Stimulated activated effector memory CD8-positive, alpha-beta T cell treated with anti-CD3 and anti-CD28 coated beads, Interleukin-12 subunit alpha, Interleukin-12 subunit beta, amount 100 ng/mL, for 72 hours (primary cell): ENCODE results near the gene ZNF580.

Experiments
- ATAC-seq: fragments of 150-1000 bp; cut with Tn5 transposase; 2 replicates; pipeline ENCODE4 v1.10.0; 2021
- DNase-seq, 2 donors: peaks; one replicate each; pipeline ENCODE4 v3.0.0; 2021 to 2022; ENCODE audit warnings: low spot score in 2 of 2
- H3K27ac Mint-ChIP-seq: one replicate; pipeline ENCODE4 v1.8.0; 2022; ENCODE audit warnings: mild to moderate bottlenecking, mixed read lengths
- H3K36me3 Mint-ChIP-seq: one replicate; pipeline ENCODE4 v1.8.0; 2022; ENCODE audit warnings: mild to moderate bottlenecking, mixed read lengths
- H3K4me1 Mint-ChIP-seq: one replicate; pipeline ENCODE4 v1.8.0; 2022; ENCODE audit warnings: mixed read lengths
- H3K4me3 Mint-ChIP-seq: one replicate; pipeline ENCODE4 v1.8.0; 2022; ENCODE audit warnings: mild to moderate bottlenecking, mixed read lengths
- H3K9me3 Mint-ChIP-seq: one replicate; pipeline ENCODE4 v1.8.0; 2022; ENCODE audit warnings: mixed read lengths

Gene ZNF580

DNA sequence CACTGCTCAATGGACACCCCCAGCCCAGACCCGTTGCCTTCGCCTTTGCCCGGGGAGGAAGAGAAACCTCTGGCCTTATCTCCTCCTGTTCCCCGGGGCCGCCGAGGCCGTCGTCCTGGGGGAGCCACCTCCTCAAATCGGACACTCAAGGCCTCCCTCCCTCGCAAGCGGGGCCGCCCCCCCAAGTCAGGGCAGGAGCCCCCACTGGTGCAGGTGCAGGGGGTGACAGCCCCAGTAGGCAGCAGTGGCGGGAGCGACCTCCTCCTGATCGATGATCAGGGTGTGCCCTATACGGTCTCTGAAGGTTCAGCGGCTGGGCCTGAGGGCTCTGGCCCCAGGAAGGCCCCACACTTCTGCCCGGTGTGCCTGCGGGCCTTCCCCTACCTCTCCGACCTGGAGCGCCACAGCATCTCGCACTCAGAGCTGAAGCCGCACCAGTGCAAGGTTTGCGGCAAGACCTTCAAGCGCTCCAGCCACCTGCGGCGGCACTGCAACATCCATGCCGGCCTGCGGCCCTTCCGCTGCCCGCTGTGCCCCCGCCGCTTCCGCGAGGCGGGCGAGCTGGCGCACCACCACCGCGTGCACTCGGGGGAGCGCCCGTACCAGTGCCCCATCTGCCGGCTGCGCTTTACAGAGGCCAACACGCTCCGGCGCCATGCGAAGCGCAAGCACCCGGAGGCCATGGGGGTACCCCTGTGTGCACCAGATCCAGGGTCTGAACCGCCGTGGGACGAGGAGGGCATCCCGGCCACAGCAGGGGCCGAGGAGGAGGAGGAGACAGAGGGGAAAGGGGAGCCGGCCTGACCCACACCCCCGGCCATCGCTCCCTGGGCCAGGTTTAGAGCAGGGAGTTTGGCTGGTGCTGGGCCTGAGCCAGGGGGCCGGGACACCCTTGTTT is 38.4 kb upstream of the ZNF580 start:
- Mint-ChIP-seq H3K4me3 (peak overlapping the region; percentile 88), H3K27ac (no peak overlapping the region), H3K4me1 (peaks cover 54% of the 10 kb centered on the region), H3K9me3 (no peaks in the 10 kb centered on the region), H3K36me3 (peaks cover 59% of the 10 kb centered on the region)
- ATAC-seq (no peak), DNase-seq (no peak)

DNA sequence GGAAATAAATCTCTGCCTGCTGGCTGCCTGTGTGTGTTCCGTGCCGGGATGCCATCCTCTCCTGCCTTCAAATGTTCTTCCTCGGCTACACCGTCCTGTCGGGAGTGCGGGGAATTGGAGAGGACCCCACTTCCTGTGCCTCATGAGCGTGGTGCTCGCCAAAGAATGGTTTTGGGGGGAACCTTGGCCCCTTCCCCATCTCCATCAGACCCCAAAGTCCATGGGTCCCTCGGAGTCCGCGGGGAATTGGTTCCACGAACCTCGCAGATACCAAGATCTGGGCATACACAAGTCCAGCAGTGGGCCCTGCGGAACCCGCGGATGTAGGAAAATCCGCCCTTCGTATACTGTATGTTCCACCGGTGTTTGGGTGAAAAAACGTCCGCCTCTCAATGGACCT is 37.7 kb upstream of the ZNF580 start:
- ATAC-seq (no peak), DNase-seq (no peak)
- Mint-ChIP-seq H3K4me3 (peak overlapping the region; percentile 91), H3K27ac (peak overlapping the region; percentile 94), H3K4me1 (peaks cover 61% of the 10 kb centered on the region), H3K9me3 (no peaks in the 10 kb centered on the region), H3K36me3 (peaks cover 60% of the 10 kb centered on the region)

DNA sequence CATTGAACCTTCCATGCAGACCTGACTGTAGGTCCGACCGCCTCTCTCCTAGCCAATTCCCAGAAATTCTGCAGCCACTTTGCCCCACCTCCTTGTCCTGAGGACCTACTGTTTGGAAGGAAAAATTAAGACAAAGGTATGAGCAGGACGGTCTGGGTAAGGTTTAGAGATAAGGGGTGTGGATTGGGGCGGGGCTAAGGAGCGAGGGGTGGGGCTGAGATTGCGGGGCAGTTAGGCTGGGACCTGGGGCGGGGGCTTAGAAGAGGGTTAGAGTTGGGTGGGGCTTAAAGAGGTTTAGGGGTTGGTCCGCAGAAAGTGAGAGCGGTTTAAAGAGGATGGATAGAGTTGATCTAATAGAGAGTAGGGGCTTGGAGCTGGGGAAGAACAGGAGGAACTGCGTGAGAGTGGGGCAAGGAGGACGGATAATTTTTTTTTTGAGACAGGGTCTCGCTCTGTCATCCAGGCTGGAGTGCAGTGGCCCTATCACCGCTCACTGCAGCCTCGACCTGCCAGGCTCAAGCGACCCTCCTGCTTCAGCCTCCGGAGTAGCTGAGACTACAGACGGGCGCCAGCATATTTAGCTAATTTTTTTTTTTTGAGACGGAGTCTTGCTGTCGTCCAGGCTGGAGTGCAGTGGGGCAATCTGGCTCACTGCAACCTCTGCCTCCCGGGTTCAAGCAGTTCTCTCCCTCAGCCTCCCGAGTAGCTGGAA is 37.1 kb upstream of the ZNF580 start:
- Mint-ChIP-seq H3K4me1 (peaks cover 63% of the 10 kb centered on the region), H3K27ac (peak overlapping the region; percentile 94), H3K36me3 (peaks cover 55% of the 10 kb centered on the region), H3K9me3 (no peaks in the 10 kb centered on the region), H3K4me3 (peak overlapping the region; percentile 91)
- DNase-seq (no peak), ATAC-seq (no peak)

DNA sequence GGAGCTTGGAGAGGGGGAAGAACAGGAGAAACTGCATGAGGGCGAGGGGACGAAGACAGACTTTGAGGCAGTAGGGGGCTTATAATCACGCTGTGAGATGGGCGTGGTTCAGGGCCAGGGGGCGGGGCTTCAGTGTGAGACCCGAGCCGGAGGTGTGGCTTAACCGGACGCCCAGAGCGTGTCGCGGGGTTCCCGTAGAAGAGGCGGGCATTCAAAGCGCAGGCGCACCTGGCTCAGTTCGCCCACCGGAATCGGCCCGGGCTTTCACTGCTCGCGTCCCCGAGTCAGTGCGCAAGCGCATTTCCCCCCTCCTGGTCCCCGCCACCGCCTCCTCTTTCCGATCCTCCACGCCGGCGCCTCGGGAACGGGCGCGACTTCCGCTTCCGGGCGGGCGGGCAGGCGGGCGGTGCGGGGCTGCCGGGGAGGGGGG is 35.6 kb upstream of the ZNF580 start:
- H3K9me3 Mint-ChIP-seq = no peaks in the 10 kb centered on the region
- peak; percentile 84 for ATAC-seq
- peaks cover 69% of the 10 kb centered on the region for H3K4me1 Mint-ChIP-seq
- DNase-seq = peak; percentile 98 to 99
- peaks cover 51% of the 10 kb centered on the region for H3K36me3 Mint-ChIP-seq
- peak overlapping the region; percentile 94 for H3K27ac Mint-ChIP-seq
- H3K4me3 Mint-ChIP-seq = peak overlapping the region; percentile 91

DNA sequence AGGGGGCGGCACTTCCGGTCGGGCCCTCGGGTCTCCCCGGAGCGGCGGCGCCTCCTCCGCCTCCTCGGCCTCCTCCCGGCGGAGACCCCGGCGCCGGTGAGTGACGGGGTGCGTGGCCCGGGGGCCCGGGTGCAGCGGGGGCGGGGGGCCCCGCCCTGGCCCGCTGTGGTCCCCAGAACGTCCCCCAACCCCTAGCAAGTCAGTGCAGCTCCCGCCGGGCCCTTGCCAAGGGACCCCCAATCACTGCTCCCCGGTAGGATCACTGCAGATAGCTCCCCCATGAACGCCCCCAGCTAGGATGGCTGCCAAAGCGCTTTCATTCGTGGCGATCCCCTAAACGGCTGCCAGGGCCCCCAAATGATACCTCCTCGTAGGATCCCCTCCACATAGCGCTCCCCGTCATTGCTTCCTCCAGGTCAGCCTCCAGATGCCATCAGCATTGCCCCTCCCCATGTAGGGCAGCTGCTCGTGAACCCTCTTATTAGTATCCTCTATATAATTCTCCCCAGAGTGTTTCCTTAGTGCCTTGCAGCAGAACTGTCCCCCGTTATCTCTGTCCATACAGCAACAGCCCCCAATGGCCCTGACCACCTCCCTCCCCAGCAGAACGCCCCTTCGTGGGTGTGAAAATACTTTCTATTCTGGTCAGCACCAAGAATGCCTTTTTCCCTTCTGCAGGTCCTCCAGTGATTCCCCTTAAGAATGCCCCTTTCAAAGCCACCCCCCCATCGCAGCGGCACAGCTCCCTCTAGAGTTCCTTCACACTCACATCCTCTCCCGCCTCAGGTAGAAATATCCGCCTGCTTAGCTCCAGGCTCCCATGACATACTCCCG is 34.9 kb upstream of the ZNF580 start, which contains the start of gene ZNF865:
ZNF865 (plus strand) TSS at position 11 of the 834 bp plus-strand sequence. CDS start 7,972 bp downstream, outside the sequence.
- ATAC-seq (peak; percentile 60), DNase-seq (peak; percentile 40 to 85)
- H3K36me3 Mint-ChIP-seq = peaks cover 50% of the 10 kb centered on the region
- peak within 1 kb of the TSS; percentile 94 for H3K27ac Mint-ChIP-seq
- peak within 1 kb of the TSS; percentile 91 for H3K4me3 Mint-ChIP-seq
- H3K4me1 Mint-ChIP-seq = peaks cover 73% of the 10 kb centered on the region
- H3K9me3 Mint-ChIP-seq = no peaks in the 10 kb centered on the region

DNA sequence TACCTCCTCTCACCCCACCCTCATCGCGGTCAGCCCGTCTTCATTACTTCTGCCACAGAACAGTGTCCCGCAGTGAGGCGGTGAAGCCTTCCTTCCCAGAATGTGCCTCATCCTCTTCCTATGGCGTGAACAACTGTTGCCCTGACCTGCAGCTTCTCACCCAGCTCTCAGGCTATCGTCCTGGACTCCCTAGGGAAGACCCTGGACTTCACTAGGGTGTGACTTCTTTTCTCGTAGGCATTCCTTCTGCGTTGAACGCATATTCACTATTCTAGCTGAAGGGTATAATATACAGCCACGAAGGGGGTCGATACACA is 34.4 kb upstream of the ZNF580 start:
- no peak for ATAC-seq
- peak overlapping the region; percentile 91 for H3K4me3 Mint-ChIP-seq
- no peak for DNase-seq
- H3K9me3 Mint-ChIP-seq = no peaks in the 10 kb centered on the region
- peaks cover 44% of the 10 kb centered on the region for H3K36me3 Mint-ChIP-seq
- H3K27ac Mint-ChIP-seq = peak overlapping the region; percentile 94
- peaks cover 73% of the 10 kb centered on the region for H3K4me1 Mint-ChIP-seq

DNA sequence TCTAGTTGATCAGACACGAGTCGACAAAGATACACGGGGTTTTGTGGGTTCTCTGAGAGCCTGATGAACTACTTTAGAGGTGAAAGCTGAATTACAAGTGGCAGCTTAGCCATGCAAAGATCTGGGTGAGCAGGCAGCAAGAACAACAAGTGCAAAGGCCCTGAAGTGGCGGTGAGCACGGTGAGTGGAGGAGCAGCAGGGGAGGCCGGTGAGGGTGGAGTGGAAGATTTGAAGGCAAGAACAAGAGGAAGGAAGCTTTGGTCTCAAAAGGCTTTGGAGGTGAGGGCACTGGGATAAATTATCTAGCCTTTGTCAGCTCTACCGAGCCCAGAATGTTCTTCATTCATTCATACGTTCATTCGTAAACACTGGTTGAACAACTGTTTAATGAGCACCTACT is 34.0 kb upstream of the ZNF580 start:
- peak overlapping the region; percentile 94 for H3K27ac Mint-ChIP-seq
- H3K4me1 Mint-ChIP-seq = peaks cover 73% of the 10 kb centered on the region
- H3K36me3 Mint-ChIP-seq = peaks cover 40% of the 10 kb centered on the region

DNA sequence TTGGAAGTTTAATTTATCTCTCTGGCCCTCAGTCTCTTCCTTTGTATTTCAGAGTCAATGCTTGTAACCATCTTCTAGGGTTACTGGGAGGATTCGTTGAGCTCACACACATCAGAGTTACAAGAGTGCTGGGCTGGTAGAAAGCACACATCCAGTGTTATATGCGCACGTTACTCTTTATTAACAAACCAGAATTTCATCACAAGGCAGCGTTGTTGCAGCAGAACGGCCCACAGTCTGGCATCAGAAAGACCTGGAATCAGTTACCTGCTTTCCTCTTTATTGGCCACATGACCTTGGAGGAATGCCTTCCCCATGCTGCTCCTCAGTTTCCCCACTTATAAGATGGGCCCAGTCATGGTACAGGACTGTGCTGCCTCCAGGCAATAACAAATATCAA is 31.5 kb upstream of the ZNF580 start:
- Mint-ChIP-seq H3K36me3 (peaks cover 37% of the 10 kb centered on the region), H3K4me3 (no peak overlapping the region)

More for the DNA sequence above, 34.0 kb upstream of the ZNF580 start:
- Mint-ChIP-seq H3K9me3 (no peaks in the 10 kb centered on the region), H3K4me3 (peak overlapping the region; percentile 91)
- no peak for ATAC-seq
- DNase-seq = no peak

DNA sequence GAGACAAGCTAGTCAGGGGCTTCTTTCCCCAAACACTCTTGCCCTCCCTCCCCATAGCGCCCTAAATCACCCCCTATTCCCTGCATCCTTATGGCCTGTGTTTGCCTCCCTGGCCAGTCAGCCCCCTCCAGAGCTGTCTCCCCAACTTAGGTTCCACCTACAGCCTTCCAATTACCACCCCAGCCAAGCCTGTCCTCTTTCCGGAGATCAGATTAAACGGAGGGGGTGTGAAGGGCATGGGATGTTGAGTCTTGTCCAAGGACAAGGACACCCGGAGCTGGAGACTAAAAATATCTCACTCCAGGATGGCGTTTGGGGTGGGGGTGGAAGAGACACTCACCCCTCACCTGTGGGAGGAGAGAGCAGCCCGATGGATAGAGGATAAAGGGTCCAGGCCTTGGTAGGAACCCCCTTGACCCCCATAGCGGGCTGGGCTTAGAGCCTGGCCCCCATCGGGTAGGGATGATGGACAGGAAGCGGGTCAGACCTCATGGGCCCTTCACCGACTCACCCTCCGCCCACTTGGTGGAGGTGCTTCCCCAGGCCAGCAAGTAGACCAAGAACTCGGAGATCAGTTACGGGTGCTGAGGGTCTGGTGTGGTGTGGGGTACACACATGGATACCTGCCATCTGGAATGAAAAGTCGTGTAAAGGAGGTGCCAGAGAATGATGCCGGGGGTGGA is 29.4 kb upstream of the ZNF580 start:
- Mint-ChIP-seq H3K27ac (peak overlapping the region; percentile 83), H3K4me1 (peaks cover 61% of the 10 kb centered on the region), H3K9me3 (no peaks in the 10 kb centered on the region), H3K36me3 (peaks cover 27% of the 10 kb centered on the region), H3K4me3 (no peak overlapping the region)
- ATAC-seq (no peak), DNase-seq (no peak)

More for the DNA sequence above, 31.5 kb upstream of the ZNF580 start:
- DNase-seq (no peak), ATAC-seq (no peak)
- H3K4me1 Mint-ChIP-seq = peaks cover 75% of the 10 kb centered on the region
- H3K27ac Mint-ChIP-seq = no peak overlapping the region
- no peaks in the 10 kb centered on the region for H3K9me3 Mint-ChIP-seq

DNA sequence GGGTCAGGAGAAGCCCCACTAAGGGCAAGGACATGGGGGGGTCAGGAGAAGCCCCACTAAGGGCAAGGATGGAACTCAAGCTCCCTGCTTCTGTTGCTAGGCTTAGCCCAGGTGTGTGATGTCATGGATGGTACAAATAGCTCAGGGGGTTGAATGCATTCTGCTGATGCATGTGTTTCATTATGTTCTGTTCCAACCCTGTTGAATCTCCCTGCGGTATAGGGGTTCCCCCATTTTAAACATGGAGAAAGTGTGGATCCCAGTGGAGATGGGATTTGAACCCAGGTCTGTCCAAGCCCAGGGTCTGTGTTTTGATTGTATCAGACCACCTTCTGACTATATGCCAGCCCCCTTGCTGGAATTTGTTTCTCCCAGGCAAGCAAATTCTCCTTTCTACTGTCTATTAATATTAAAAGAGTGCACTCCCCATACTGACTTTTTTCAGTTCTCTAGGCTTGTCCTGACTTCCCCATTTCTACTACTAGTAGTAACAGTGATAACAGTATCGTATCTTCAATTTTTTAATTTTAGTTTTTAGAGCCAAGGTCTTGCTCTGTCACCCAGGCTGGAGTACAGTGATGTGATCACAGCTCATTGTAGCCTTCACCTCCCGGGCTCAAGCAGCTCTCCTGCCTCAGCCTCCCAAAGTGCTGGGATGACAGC is 28.7 kb upstream of the ZNF580 start:
- no peaks in the 10 kb centered on the region for H3K9me3 Mint-ChIP-seq
- H3K36me3 Mint-ChIP-seq = peaks cover 27% of the 10 kb centered on the region
- no peak for DNase-seq
- H3K27ac Mint-ChIP-seq = peak overlapping the region; percentile 83
- H3K4me3 Mint-ChIP-seq = no peak overlapping the region
- no peak for ATAC-seq
- peaks cover 54% of the 10 kb centered on the region for H3K4me1 Mint-ChIP-seq

DNA sequence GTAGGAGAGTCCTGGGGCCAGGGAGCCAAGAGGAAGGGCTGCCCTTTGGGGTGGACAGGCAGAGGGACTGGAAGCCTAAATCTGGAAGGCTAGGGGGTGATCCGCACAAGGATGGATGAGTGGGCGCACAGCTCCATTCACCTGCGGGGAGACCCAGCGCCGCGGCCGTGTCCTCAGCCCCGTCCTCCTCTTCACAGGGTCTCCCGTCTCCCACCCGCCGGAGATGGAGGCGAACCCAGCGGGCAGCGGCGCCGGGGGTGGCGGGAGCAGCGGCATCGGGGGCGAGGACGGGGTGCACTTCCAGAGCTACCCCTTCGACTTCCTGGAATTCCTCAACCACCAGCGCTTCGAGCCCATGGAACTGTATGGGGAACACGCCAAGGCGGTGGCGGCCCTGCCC is 27.4 kb upstream of the ZNF580 start:
- ATAC-seq (no peak), DNase-seq (no peak)
- Mint-ChIP-seq H3K36me3 (peaks cover 36% of the 10 kb centered on the region), H3K4me1 (peaks cover 42% of the 10 kb centered on the region), H3K9me3 (no peaks in the 10 kb centered on the region), H3K27ac (peak overlapping the region; percentile 83), H3K4me3 (no peak overlapping the region)

DNA sequence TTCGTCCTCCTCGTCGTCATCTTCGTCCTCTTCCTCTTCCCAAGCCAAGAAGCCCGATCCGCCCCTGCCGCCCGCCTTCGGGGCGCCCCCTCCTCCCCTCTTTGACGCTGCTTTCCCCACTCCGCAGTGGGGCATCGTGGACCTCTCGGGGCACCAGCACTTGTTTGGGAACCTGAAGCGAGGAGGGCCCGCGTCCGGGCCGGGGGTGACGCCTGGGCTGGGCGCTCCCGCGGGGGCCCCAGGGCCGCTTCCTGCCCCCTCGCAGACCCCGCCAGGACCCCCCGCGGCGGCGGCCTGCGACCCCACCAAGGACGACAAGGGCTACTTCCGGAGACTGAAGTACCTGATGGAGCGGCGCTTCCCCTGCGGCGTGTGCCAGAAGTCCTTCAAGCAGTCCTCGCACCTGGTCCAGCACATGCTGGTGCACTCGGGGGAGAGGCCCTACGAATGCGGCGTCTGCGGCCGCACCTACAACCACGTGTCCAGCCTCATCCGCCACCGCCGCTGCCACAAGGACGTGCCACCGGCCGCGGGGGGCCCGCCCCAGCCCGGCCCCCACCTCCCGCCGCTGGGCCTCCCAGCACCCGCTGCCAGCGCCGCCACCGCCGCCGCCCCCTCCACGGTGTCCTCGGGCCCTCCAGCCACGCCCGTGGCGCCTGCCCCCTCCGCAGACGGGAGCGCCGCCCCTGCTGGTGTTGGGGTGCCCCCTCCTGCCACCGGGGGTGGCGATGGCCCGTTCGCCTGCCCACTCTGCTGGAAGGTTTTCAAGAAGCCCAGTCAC is 26.7 kb upstream of the ZNF580 start:
- H3K9me3 Mint-ChIP-seq = no peaks in the 10 kb centered on the region
- no peak for DNase-seq
- no peak overlapping the region for H3K4me3 Mint-ChIP-seq
- H3K36me3 Mint-ChIP-seq = peaks cover 38% of the 10 kb centered on the region
- H3K4me1 Mint-ChIP-seq = peaks cover 38% of the 10 kb centered on the region
- no peak overlapping the region for H3K27ac Mint-ChIP-seq
- ATAC-seq = no peak

DNA sequence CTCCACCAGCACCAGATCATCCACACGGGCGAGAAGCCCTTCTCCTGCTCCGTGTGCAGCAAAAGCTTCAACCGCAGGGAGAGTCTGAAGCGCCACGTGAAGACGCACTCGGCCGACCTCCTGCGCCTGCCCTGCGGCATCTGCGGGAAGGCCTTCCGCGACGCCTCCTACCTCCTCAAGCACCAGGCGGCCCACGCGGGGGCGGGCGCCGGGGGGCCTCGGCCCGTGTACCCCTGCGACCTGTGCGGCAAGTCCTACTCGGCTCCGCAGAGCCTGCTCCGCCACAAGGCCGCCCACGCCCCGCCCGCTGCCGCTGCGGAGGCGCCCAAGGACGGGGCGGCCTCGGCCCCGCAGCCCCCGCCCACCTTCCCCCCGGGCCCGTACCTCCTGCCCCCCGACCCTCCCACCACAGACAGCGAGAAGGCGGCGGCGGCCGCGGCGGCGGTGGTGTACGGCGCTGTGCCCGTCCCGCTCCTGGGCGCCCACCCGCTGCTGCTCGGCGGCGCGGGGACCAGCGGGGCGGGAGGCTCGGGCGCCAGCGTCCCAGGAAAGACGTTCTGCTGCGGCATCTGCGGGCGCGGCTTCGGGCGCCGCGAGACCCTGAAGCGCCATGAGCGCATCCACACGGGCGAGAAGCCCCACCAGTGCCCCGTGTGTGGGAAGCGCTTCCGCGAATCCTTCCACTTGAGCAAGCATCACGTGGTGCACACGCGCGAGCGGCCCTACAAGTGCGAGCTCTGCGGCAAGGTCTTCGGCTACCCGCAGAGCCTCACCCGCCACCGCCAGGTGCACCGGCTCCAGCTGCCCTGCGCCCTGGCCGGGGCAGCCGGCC is 25.9 kb upstream of the ZNF580 start:
- DNase-seq (no peak), ATAC-seq (no peak)
- H3K9me3 Mint-ChIP-seq = no peaks in the 10 kb centered on the region
- peaks cover 31% of the 10 kb centered on the region for H3K4me1 Mint-ChIP-seq
- no peak overlapping the region for H3K27ac Mint-ChIP-seq
- H3K36me3 Mint-ChIP-seq = peaks cover 36% of the 10 kb centered on the region
- no peak overlapping the region for H3K4me3 Mint-ChIP-seq
